IPS-18a (cell line): ENCODE measurements around the gene ULK3.
A peak's percentile ranks its signal among the peaks of the same experiment; 100 is the strongest.

ENCODE experiments used
- H3K27ac ChIP-seq: one replicate; pipeline ENCODE4 v1.5.1; 2013; ENCODE audit warnings: low read length
- H3K27me3 ChIP-seq: one replicate; pipeline ENCODE4 v1.6.1; 2013; ENCODE audit warnings: mild to moderate bottlenecking, low read length; ENCODE audit not compliant: control insufficient read depth, insufficient read depth
- H3K36me3 ChIP-seq: one replicate; pipeline ENCODE4 v1.6.1; 2013; ENCODE audit warnings: low read depth, low read length; ENCODE audit not compliant: control insufficient read depth
- H3K4me1 ChIP-seq: one replicate; pipeline ENCODE4 v1.6.1; 2013; ENCODE audit warnings: low read depth, low read length; ENCODE audit not compliant: control insufficient read depth
- H3K4me3 ChIP-seq: one replicate; pipeline ENCODE4 v1.5.1; 2013; ENCODE audit warnings: low read length
- H3K9ac ChIP-seq: one replicate; pipeline ENCODE4 v1.6.1; 2013; ENCODE audit warnings: mild to moderate bottlenecking, low read length, moderate library complexity
- H3K9me3 ChIP-seq: one replicate; pipeline ENCODE4 v1.6.1; 2013; ENCODE audit warnings: low read depth, low read length; ENCODE audit not compliant: control insufficient read depth

ULK3 gene

GRCh38 chr15:74847432-74847831 lies 4.5 kb upstream of the ULK3 start:
- Histone ChIP-seq H3K27ac (no peak overlapping the region), H3K27me3 (no peaks in the 10 kb centered on the region), H3K36me3 (peaks cover 28% of the 10 kb centered on the region), H3K9me3 (no peaks in the 10 kb centered on the region), H3K9ac (no peak overlapping the region), H3K4me3 (no peak overlapping the region), H3K4me1 (peaks cover 5% of the 10 kb centered on the region)

DNA sequence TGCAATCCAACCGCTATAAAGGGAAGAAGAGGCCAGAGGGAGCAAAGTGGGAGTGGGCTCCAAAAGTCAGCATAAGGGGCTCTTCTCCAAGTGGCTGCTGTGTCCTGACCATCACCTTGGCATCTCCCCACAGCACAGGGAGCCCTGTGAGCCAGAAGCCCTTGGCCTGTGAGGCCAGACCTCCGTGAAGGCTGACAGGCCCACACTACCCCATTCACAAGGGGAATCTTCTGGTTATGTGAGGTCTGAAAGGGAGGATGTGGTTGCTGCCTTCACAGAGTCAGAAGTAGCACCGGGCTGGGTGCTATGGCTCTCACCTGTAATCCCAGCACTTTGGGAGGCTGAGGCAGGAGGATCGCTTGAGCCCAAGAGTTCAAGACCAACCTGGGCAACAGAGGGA lies 2.6 kb upstream of the ULK3 start:
- H3K4me3 ChIP-seq, result no peak overlapping the region
- H3K9me3 ChIP-seq, result no peaks in the 10 kb centered on the region
- H3K27me3 ChIP-seq, result no peaks in the 10 kb centered on the region
- no peak overlapping the region for H3K27ac ChIP-seq
- peaks cover 12% of the 10 kb centered on the region for H3K4me1 ChIP-seq
- H3K9ac ChIP-seq, result no peak overlapping the region
- peaks cover 11% of the 10 kb centered on the region for H3K36me3 ChIP-seq

GRCh38 chr15:74845208-74845568 lies 2.2 kb upstream of the ULK3 start:
- Histone ChIP-seq H3K36me3 (peaks cover 11% of the 10 kb centered on the region), H3K9ac (no peak overlapping the region), H3K27me3 (no peaks in the 10 kb centered on the region), H3K9me3 (no peaks in the 10 kb centered on the region), H3K4me3 (no peak overlapping the region), H3K4me1 (peaks cover 12% of the 10 kb centered on the region), H3K27ac (no peak overlapping the region)

DNA sequence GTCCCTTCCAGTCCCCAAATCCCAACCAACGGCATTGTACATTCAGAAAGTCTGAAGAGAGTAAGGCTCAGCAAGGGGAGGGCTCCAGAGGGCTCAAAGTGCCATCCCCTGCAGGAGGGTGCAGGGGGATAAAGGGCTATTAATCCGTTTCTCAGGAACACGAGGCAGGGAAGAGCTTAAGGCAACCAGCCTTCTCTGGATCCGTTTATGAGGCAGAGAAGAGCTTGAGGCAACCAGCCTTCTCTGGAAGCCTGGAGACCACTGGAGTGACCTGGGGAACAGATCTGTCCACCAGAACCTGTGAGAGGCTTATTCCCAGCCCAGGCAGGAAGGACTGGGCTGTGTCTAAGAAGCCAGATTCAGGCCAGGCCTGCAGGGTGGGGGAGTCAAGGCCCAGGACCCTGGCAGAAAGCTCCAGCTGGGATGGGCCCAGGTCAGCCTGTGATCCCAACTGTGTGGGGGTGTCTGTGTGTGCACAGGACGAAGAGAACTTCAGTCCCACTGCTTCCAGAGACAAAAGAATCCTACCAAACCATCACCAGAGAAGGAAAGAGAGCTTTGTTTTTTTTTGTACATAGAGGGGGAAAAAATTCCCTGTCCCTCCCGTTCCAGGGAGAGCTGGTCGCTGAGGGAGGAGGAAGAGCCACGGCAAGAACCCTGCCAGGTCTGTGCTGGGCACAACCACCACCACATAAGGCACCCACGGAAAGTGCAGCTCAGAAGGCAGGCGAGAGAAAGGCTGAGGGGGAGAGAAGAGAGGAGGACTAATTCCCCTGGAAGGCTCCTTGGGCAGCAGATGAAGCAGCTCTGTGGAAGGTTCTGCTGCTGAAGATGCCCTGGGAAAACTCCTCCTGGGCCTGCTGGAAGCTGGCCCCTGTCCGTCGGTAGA lies 1.6 kb upstream of the ULK3 start:
- Histone ChIP-seq H3K4me3 (no peak overlapping the region), H3K9me3 (no peaks in the 10 kb centered on the region), H3K36me3 (peaks cover 11% of the 10 kb centered on the region), H3K27ac (no peak overlapping the region), H3K9ac (no peak overlapping the region), H3K27me3 (no peaks in the 10 kb centered on the region), H3K4me1 (peaks cover 12% of the 10 kb centered on the region)

DNA sequence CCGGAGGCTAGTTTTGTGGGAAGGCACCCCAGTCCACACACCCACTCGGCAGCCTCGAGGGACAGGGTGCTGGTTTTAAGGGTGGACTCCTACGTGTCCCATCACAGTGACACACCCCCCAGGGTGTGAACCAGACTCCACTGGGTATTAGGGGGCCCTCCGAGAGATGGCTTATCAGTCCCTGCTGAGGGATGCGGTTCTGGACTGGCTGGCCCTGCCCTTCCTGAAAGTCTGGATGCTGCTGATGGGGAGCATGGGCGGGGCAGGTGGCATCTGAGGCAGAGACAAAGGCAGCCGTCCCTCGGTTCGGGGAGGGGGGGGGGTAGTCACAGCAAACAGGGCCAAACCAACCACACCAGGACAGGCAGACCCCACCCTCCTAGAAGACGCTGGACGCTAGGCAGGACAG lies 939 bp upstream of the ULK3 start:
- peaks cover 11% of the 10 kb centered on the region for H3K36me3 ChIP-seq
- H3K27ac ChIP-seq, result peak overlapping the region; percentile 59
- no peaks in the 10 kb centered on the region for H3K27me3 ChIP-seq
- H3K9ac ChIP-seq, result peak overlapping the region; percentile 94
- H3K9me3 ChIP-seq, result no peaks in the 10 kb centered on the region
- peaks cover 12% of the 10 kb centered on the region for H3K4me1 ChIP-seq
- peak overlapping the region; percentile 80 for H3K4me3 ChIP-seq

- Histone ChIP-seq H3K9ac (peak overlapping the region; percentile 94), H3K4me3 (peak overlapping the region; percentile 80), H3K27me3 (no peaks in the 10 kb centered on the region), H3K36me3 (peaks cover 12% of the 10 kb centered on the region), H3K27ac (peak overlapping the region; percentile 59), H3K4me1 (peaks cover 12% of the 10 kb centered on the region), H3K9me3 (no peaks in the 10 kb centered on the region)
Measured at GRCh38 chr15:74843445-74843828, 481 bp upstream of the ULK3 start.

DNA sequence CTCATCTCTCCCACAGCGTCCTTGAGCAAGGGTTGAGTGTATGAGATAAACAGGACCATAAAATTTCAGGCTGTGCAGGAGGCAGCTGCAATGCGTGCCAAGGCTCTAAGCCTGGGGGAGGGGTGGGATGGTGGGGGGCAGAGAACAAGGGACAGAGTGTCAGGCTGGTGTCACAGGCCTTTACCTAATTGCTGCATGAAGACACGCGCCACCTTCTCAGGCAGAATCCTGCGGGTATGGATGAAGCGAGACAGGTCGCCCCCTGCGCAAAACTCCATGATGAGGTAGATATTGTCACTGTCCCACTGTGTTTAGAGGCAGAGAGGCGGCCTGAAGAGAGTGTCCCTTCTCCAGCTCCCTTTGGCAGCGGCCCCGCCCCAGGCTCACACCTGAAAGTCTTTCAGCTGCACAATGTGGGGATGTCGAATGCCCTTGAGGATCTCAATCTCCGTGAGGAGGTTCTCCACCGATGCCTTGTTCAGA lies 1.0 kb downstream of the ULK3 start:
- Histone ChIP-seq H3K9me3 (no peaks in the 10 kb centered on the region), H3K36me3 (peaks cover 7% of the 10 kb centered on the region), H3K4me3 (peak overlapping the region; percentile 80), H3K27ac (no peak overlapping the region), H3K4me1 (peaks cover 12% of the 10 kb centered on the region), H3K9ac (peak overlapping the region; percentile 94), H3K27me3 (no peaks in the 10 kb centered on the region)

GRCh38 chr15:74840851-74841775 lies 1.8 kb downstream of the ULK3 start:
- H3K36me3 ChIP-seq, result peaks cover 7% of the 10 kb centered on the region
- H3K9me3 ChIP-seq, result no peaks in the 10 kb centered on the region
- no peaks in the 10 kb centered on the region for H3K27me3 ChIP-seq
- no peak overlapping the region for H3K9ac ChIP-seq
- no peak overlapping the region for H3K27ac ChIP-seq
- H3K4me1 ChIP-seq, result peaks cover 12% of the 10 kb centered on the region
- H3K4me3 ChIP-seq, result no peak overlapping the region

GRCh38 chr15:74839526-74840395 lies 3.2 kb downstream of the ULK3 start:
- H3K27ac ChIP-seq, result no peak overlapping the region
- no peak overlapping the region for H3K9ac ChIP-seq
- no peak overlapping the region for H3K4me3 ChIP-seq
- no peaks in the 10 kb centered on the region for H3K9me3 ChIP-seq
- no peaks in the 10 kb centered on the region for H3K27me3 ChIP-seq
- H3K36me3 ChIP-seq, result peaks cover 6% of the 10 kb centered on the region
- peaks cover 12% of the 10 kb centered on the region for H3K4me1 ChIP-seq

GRCh38 chr15:74838746-74839525 lies 4.0 kb downstream of the ULK3 start:
- peaks cover 12% of the 10 kb centered on the region for H3K4me1 ChIP-seq
- no peak overlapping the region for H3K9ac ChIP-seq
- H3K9me3 ChIP-seq, result no peaks in the 10 kb centered on the region
- H3K4me3 ChIP-seq, result no peak overlapping the region
- H3K27me3 ChIP-seq, result no peaks in the 10 kb centered on the region
- peaks cover 3% of the 10 kb centered on the region for H3K36me3 ChIP-seq
- no peak overlapping the region for H3K27ac ChIP-seq
